H9 (cell line): Measurements from ENCODE around the gene NLGN3. TPM values are rescaled to one million over a fixed set of nuclear protein-coding genes. Genes with fewer than 3 reads are reported as not detected.

Experiments
- DNase-seq: peaks from one replicate; pipeline ENCODE4 v3.0.0-alpha.2; 2017
- H2AFZ ChIP-seq: one replicate; pipeline ENCODE4 v1.6.1; 2013; ENCODE audit warnings: mild to moderate bottlenecking, low read length, control low read depth, moderate library complexity
- H2AK5ac ChIP-seq: 2 replicates; pipeline ENCODE4 v1.6.1; 2013; ENCODE audit warnings: low read length, control low read depth, mixed read lengths; ENCODE audit not compliant: insufficient read length
- H2BK120ac ChIP-seq: one replicate; pipeline ENCODE4 v1.6.1; 2013; ENCODE audit warnings: low read depth, mild to moderate bottlenecking, low read length, control low read depth, inconsistent platforms; ENCODE audit not compliant: poor library complexity, severe bottlenecking
- H2BK12ac ChIP-seq: 2 replicates; pipeline ENCODE4 v1.6.1; 2013; ENCODE audit warnings: low read length, control low read depth, mixed read lengths, low read depth; ENCODE audit not compliant: insufficient read length
- H2BK15ac ChIP-seq: 2 replicates; pipeline ENCODE4 v1.6.1; 2013; ENCODE audit warnings: low read depth, low read length, control low read depth
- H2BK20ac ChIP-seq: one replicate; pipeline ENCODE4 v1.6.1; 2013; ENCODE audit warnings: low read depth, mild to moderate bottlenecking, low read length, control low read depth, inconsistent platforms; ENCODE audit not compliant: poor library complexity, severe bottlenecking
- H2BK5ac ChIP-seq: 2 replicates; pipeline ENCODE4 v1.6.1; 2013; ENCODE audit warnings: low read length, control low read depth, mixed read lengths; ENCODE audit not compliant: insufficient read length
- H3K14ac ChIP-seq: 2 replicates; pipeline ENCODE4 v1.6.1; 2013; ENCODE audit warnings: low read length, control low read depth; ENCODE audit not compliant: insufficient read depth
- H3K18ac ChIP-seq: 2 replicates; pipeline ENCODE4 v1.6.1; 2013; ENCODE audit warnings: low read depth, mild to moderate bottlenecking, mixed read lengths, low read length, control low read depth; ENCODE audit not compliant: insufficient read length
- H3K23ac ChIP-seq: 2 replicates; pipeline ENCODE4 v1.6.1; 2013; ENCODE audit warnings: low read length, control low read depth, mixed read lengths, low read depth; ENCODE audit not compliant: insufficient read length
- H3K23me2 ChIP-seq: 2 replicates; pipeline ENCODE4 v1.6.1; 2013; ENCODE audit warnings: low read depth, mild to moderate bottlenecking, mixed read lengths, low read length, control low read depth; ENCODE audit not compliant: insufficient read length, poor library complexity, severe bottlenecking
- H3K27ac ChIP-seq: 2 replicates; pipeline ENCODE4 v1.5.1; 2013; ENCODE audit warnings: low read length, control low read depth, mixed read lengths, low read depth; ENCODE audit not compliant: insufficient read length
- H3K27me3 ChIP-seq: 2 replicates; pipeline ENCODE4 v1.6.1; 2013; ENCODE audit warnings: low read length, control low read depth, inconsistent platforms; ENCODE audit not compliant: insufficient read depth
- H3K4ac ChIP-seq: 2 replicates; pipeline ENCODE4 v1.6.1; 2013; ENCODE audit warnings: low read depth, mild to moderate bottlenecking, control low read depth, inconsistent platforms, low read length, moderate library complexity
- H3K4me1 ChIP-seq: 2 replicates; pipeline ENCODE4 v1.6.1; 2013; ENCODE audit warnings: low read length, control low read depth, inconsistent platforms; ENCODE audit not compliant: insufficient read depth
- H3K4me2 ChIP-seq: 2 replicates; pipeline ENCODE4 v1.6.1; 2013; ENCODE audit warnings: low read length, control low read depth, mixed read lengths; ENCODE audit not compliant: insufficient read length, insufficient read depth
- H3K56ac ChIP-seq: 2 replicates; pipeline ENCODE4 v1.6.1; 2013; ENCODE audit warnings: low read depth, mild to moderate bottlenecking, mixed read lengths, low read length, control low read depth; ENCODE audit not compliant: insufficient read length
- H3K79me1 ChIP-seq: 2 replicates; pipeline ENCODE4 v1.6.1; 2013; ENCODE audit warnings: low read depth, mild to moderate bottlenecking, moderate library complexity, low read length, control low read depth, inconsistent platforms; ENCODE audit not compliant: insufficient read depth, poor library complexity, severe bottlenecking
- H3K79me2 ChIP-seq: 2 replicates; pipeline ENCODE4 v1.6.1; 2013; ENCODE audit warnings: low read length, control low read depth, inconsistent platforms; ENCODE audit not compliant: insufficient read depth
- H3K9ac ChIP-seq: 2 replicates; pipeline ENCODE4 v1.6.1; 2013; ENCODE audit warnings: low read length, control low read depth, mixed read lengths; ENCODE audit not compliant: insufficient read length; ENCODE audit errors: extremely low read depth
- H3K9me3 ChIP-seq: one replicate; pipeline ENCODE4 v1.6.1; 2013; ENCODE audit warnings: low read depth, low read length, inconsistent platforms; ENCODE audit not compliant: control insufficient read depth
- H3T11ph ChIP-seq: one replicate; pipeline ENCODE4 v1.6.1; 2013; ENCODE audit warnings: mild to moderate bottlenecking, low read length, control low read depth, inconsistent platforms
- H4K20me1 ChIP-seq: one replicate; pipeline ENCODE4 v1.6.1; 2013; ENCODE audit not compliant: control insufficient read depth, insufficient read length, insufficient read depth
- H4K5ac ChIP-seq: 2 replicates; pipeline ENCODE4 v1.6.1; 2013; ENCODE audit warnings: low read depth, mild to moderate bottlenecking, mixed read lengths, low read length, control low read depth; ENCODE audit not compliant: insufficient read length
- H4K8ac ChIP-seq: replicated peaks from 2 replicates; pipeline ENCODE4 v1.6.1; 2013; ENCODE audit warnings: low read length, control low read depth, mixed read lengths, low read depth; ENCODE audit not compliant: insufficient read length
- H4K91ac ChIP-seq: 2 replicates; pipeline ENCODE4 v1.6.1; 2013; ENCODE audit warnings: low read depth, mild to moderate bottlenecking, moderate library complexity, mixed read lengths, low read length, control low read depth; ENCODE audit not compliant: insufficient read length
- H3K27ac Mint-ChIP-seq, 3 experiments: 2 replicates in 2 of 3; 3 replicates in 1 of 3; pipeline ENCODE4 v1.8.0; 2020 to 2021; ENCODE audit warnings: mixed read lengths in 3 of 3, mild to moderate bottlenecking in 1 of 3, moderate library complexity in 1 of 3
- H3K27me3 Mint-ChIP-seq: 2 replicates; pipeline ENCODE4 v1.8.0; 2021; ENCODE audit warnings: low read depth, mild to moderate bottlenecking, moderate library complexity, mixed read lengths
- H3K36me3 Mint-ChIP-seq, 3 experiments: 2 replicates in 2 of 3; 3 replicates in 1 of 3; pipeline ENCODE4 v1.8.0; 2020 to 2021; ENCODE audit warnings: low read depth in 3 of 3, mixed read lengths in 3 of 3; ENCODE audit not compliant: insufficient read depth in 1 of 3
- H3K4me1 Mint-ChIP-seq, 2 experiments: 2 replicates each; pipeline ENCODE4 v1.8.0; 2020; ENCODE audit warnings: mixed read lengths in 2 of 2
- H3K4me3 Mint-ChIP-seq, 2 experiments: 2 replicates in 1 of 2; 3 replicates in 1 of 2; pipeline ENCODE4 v1.8.0; 2020 to 2021; ENCODE audit warnings: mild to moderate bottlenecking in 2 of 2, mixed read lengths in 2 of 2, moderate library complexity in 1 of 2
- H3K9me3 Mint-ChIP-seq, 2 experiments: 2 replicates in 1 of 2; 3 replicates in 1 of 2; pipeline ENCODE4 v1.8.0; 2020; ENCODE audit warnings: mild to moderate bottlenecking in 2 of 2, mixed read lengths in 2 of 2, moderate library complexity in 1 of 2
- WGBS: extraction: QIAGEN DNeasy Blood & Tissue Kit; methylation state at CpG from one replicate; pipeline ENCODE4 v1.1.7; 2013; ENCODE audit warnings: missing lambda C conversion rate, low lambda C conversion rate, mixed read lengths; ENCODE audit not compliant: insufficient read length; ENCODE audit errors: extremely low coverage; 5-methylcytosine and 5-hydroxymethylcytosine counted together
- total RNA-seq: library from RNA; stranded (reverse); gene quantifications from 2 replicates; pipeline ENCODE4 v1.2.1, GENCODE V29; 2021
- TF ChIP-seq, protein P1 (sequence below): fragments of 200-600 bp; sonication (generic); conservative IDR thresholded peaks from 3 replicates; pipeline ENCODE4 v1.8.0; 2021; ENCODE audit warnings: antibody characterized with exemption, mild to moderate bottlenecking

Gene NLGN3
- total RNA-seq, 1 experiment from 2014 or later: 3.6 TPM

DNA sequence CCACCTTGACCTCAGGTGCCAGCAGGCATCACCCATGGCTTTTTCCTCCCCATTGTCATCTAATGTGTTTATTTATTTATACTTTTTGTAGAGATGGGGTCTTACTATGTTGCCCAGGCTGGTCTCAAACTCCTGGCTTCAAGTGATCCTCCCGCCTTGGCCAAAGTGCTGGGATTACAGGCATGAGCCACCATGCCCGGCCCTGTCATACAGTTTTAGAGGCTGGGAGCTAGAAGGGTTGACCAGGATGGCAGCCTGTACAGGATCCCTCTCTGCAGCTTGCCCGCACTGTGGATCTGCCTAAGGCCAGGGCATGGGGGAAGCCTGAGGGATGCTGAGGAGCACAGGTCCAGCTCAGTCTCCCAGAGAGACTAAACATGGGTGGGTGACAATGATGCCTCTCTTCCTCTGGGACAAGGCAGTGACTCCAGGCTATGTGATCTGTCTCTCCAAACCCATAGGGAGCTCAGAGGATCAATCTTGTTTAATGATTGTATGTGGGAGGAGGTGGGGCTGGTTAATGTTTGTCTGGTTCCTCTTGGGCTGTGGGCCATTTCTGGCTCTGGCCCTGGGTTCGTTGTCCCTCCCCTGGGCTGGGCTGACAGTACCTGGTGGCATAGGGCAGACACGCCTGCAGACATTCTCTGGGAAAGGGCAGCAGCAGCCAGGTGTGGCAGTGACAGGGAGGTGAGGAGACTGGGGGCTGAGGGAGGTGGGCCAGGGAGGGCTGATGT, 70.1 kb downstream of the NLGN3 start:
- H3K27me3 ChIP-seq: no peaks in the 10 kb centered on the region
- H4K91ac ChIP-seq: no peak overlapping the region
- H3K14ac ChIP-seq: no peak overlapping the region
- H2AFZ ChIP-seq: no peak overlapping the region
- H3K9ac ChIP-seq: no peak overlapping the region
- no peak overlapping the region for H2AK5ac ChIP-seq
- H3T11ph ChIP-seq: no peak overlapping the region
- no peaks in the 10 kb centered on the region for H4K20me1 ChIP-seq
- Mint-ChIP-seq H3K9me3 (peaks cover 68 to 71% of the 10 kb centered on the region in 2 experiments), H3K27ac (peak overlapping the region in 1 of 3 experiments; percentile 65; a peak in 1 of 7 replicates), H3K27me3 (peaks cover 4% of the 10 kb centered on the region), H3K36me3 (peaks cover 0 to 2% (median 2%) of the 10 kb centered on the region in 3 experiments; a peak in 4 of 7 replicates), H3K4me3 (no peak overlapping the region), H3K4me1 (peaks cover 9 to 29% of the 10 kb centered on the region in 2 experiments)
- no peak overlapping the region for H2BK5ac ChIP-seq
- H2BK12ac ChIP-seq: no peak overlapping the region
- no peak overlapping the region for H3K23ac ChIP-seq
- H3K56ac ChIP-seq: no peak overlapping the region
- no peak overlapping the region for H2BK15ac ChIP-seq
- H3K27ac ChIP-seq: no peak overlapping the region
- H4K8ac ChIP-seq: no peak overlapping the region
- H2BK120ac ChIP-seq: no peak overlapping the region
- no peak overlapping the region for H3K4me2 ChIP-seq
- no CpG with 5 or more reads among the region's 5 CpGs for WGBS
- H3K79me2 ChIP-seq: no peaks in the 10 kb centered on the region
- no peak overlapping the region for H3K18ac ChIP-seq
- DNase-seq: no peak
- H2BK20ac ChIP-seq: no peak overlapping the region
- no peaks in the 10 kb centered on the region for H3K79me1 ChIP-seq
- H4K5ac ChIP-seq: no peak overlapping the region
- no peaks in the 10 kb centered on the region for H3K23me2 ChIP-seq
- H3K9me3 ChIP-seq: peaks cover 17% of the 10 kb centered on the region
- TF ChIP-seq, protein P1, sequence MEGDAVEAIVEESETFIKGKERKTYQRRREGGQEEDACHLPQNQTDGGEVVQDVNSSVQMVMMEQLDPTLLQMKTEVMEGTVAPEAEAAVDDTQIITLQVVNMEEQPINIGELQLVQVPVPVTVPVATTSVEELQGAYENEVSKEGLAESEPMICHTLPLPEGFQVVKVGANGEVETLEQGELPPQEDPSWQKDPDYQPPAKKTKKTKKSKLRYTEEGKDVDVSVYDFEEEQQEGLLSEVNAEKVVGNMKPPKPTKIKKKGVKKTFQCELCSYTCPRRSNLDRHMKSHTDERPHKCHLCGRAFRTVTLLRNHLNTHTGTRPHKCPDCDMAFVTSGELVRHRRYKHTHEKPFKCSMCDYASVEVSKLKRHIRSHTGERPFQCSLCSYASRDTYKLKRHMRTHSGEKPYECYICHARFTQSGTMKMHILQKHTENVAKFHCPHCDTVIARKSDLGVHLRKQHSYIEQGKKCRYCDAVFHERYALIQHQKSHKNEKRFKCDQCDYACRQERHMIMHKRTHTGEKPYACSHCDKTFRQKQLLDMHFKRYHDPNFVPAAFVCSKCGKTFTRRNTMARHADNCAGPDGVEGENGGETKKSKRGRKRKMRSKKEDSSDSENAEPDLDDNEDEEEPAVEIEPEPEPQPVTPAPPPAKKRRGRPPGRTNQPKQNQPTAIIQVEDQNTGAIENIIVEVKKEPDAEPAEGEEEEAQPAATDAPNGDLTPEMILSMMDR: no peak
- H3K4me1 ChIP-seq: no peaks in the 10 kb centered on the region
- H3K4ac ChIP-seq: no peak overlapping the region
